NCI-H226 (cell line): ENCODE data around the gene GTF2H1.
A peak's percentile ranks its signal among the peaks of the same experiment; 100 is the strongest.

Experiments used
- DNase-seq: peaks from one replicate; pipeline ENCODE4 v3.0.0-alpha.2; 2015

The GTF2H1 gene

DNA sequence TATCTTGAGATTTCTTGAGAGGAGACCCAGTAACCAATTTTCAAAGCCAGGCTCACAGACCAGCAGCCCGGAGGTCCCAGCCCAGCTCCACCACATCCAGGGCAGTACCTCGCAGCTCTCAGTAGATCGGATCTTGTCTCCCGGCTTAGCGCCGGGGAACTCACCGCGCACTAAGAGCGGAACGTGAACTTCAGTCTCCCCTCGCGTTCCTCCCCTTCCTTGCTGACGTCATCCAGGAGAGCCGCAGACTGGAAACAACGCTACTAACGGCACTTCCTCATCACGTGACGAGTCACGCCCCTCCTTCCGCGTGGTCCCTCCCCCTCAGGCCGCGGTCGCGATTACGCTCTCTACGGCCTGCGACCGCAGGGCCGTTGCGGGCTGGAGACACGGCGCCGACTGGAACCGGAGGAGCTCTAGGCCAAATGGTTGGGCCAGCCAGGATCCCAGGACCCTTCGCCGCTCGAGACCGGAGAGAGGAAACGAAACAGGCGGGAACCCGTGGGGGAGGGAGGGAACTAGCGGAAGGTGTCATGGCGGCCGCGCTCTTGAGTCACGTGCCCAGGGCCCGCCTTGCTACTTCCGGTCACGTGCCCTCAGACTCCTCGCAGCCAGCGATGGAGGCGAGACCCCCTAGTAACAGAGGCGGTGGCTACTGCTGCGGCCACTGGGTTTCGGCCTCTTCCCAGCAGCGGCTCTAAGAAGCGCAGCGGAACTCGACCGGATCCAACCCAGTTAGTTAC, at the start of gene GTF2H1, which contains the start of gene HPS5:
Gene GTF2H1, plus strand, starts transcription at position 599 of the 743 bp plus-strand sequence. CDS start 10,508 bp downstream, outside the sequence.
Gene HPS5, minus strand, starts transcription at position 172 of the 743 bp plus-strand sequence. CDS start 4,282 bp downstream, outside the sequence.
- DNase-seq = peak; percentile 97

- no peak for DNase-seq
Measured at GRCh38 chr11:18277565-18278271, 44.6 kb upstream of the GTF2H1 start.

DNA sequence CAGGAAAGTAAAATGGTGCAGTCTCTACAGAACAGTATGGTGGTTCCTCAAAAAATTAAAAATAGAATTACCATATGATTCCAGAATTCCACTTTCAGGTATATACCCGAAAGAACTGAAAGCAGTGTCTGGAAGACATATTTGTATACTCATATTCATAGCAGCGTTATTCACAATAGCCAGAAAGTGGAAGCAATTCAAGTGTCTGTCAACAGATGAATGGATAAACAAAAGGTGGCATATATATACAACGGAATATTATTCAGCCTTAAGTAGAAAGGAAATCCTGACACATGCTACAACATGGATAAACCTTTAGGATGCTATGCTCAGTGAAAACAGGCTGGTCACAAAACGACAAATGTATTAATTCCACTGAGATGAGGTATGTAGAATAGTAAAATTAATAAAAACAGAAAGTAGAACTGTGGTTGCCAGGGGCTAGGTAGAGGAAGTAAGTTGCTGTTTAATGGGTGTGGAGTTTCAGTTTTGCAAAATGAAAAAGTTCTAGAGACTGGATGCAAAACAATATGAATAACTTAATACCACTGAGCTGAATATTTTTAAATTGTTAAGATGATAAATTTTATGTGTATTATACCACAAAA, 41.8 kb upstream of the GTF2H1 start:
- DNase-seq = no peak

- DNase-seq = no peak
Measured at GRCh38 chr11:18282626-18283025, 39.7 kb upstream of the GTF2H1 start.

DNA sequence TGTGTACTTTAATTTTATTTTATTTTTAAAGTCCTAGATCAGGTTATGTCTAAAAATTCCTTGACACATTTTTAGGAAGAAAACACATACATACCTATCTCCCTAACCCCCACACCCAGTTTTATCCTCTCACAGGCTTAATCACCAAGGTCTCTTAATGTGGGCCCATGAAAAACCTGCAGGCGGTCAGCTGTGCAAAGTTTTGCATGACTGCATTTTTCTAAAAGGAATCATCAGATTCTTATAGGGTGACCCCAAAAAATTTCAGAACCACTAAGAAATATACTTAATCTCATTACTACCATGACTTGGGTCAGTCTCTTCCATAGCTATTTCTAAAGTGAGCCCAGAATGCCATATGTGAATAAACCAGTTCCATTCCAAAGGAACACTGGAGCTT, 36.5 kb upstream of the GTF2H1 start:
- no peak for DNase-seq

DNA sequence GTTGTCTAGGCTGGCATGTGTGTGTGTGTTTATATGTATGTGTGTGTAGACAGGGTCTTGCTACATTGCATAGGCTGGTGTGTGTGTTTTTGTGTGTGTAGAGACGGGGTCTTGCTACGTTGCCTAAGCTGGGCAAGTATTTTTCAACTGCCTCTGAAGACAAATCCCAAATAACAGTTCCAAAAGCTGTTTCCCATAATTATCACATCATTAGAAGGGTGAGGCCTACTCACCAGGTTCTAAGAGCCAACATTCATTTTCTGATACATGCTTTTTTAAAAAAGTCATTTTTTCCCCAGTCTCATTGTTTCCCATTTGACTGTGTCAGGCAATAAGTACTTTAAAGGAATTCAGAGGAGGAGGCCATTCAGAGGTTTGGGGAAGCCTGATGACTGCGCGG, 33.5 kb upstream of the GTF2H1 start:
- DNase-seq = no peak

GRCh38 chr11:18294862-18295261, 27.5 kb upstream of the GTF2H1 start:
- DNase-seq = no peak

DNA sequence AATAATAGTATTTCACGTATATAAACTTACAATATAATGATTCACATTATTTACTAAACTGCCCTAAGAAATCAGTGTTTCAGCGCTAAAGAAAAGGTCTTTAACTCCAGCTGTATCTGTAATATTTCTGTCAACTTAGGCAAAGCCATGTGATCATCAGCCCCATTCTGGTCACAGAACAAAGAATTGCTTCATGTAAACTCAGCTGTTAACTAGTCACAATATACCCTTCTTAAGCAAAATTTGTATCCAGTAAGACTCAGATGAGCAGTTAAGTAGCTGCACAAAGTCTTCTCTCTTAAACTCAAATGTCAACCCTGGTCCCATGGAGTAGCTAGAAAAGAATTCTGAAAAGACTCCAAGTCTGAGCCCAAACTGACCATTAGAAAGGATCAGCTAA, 27.1 kb upstream of the GTF2H1 start:
- DNase-seq = no peak

DNA sequence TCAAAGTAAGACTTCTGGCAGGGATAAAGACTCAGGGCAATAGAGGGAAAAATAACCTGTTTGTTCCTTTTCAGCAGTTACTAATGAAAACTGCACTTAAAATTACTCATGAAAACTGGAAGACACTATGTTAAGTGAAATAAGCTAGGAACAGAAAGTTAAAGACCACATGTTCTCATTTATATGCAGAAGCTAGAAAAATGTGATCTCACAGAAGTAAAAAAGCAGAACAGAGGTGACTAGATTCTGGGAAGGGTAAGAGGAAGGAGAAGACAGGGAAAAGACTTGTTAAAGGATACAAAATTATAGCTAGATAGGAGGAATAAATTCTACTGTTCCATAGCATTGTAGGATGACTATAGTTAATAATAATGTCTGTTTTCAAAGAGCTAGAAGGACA, 22.6 kb upstream of the GTF2H1 start:
- DNase-seq = no peak

- no peak for DNase-seq
Measured at GRCh38 chr11:18304745-18305144, 17.6 kb upstream of the GTF2H1 start.

DNA sequence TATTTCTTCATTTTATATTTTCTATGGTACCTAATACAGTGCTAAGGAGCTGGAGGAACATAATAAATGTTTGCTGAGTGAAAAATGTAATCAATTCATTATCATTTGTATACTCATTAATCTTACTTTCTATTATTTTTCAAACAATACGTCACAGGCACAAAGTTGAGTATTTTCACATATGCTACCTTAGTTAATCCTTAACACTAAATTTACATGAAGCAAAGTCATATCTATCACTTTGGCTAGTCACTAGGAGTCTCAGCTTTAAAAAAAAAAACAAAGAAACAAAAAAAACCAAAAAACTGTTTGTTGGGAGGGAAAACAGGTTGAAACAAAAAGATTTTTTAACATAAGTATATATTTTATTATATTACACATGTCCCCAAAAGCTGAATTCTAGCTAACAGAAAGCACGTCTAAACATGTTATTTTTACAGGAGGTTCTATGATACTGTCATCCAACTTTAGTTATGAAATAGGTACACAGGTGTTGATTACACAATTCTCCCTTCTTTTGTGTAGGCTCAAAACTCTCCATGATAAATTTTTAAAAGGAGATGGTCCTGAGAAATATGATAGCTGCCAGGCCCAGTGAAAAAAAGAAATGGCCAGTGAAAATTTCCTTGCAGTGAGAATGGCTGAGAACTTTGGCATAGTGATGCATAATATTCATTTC, 14.8 kb upstream of the GTF2H1 start:
- DNase-seq = no peak

DNA sequence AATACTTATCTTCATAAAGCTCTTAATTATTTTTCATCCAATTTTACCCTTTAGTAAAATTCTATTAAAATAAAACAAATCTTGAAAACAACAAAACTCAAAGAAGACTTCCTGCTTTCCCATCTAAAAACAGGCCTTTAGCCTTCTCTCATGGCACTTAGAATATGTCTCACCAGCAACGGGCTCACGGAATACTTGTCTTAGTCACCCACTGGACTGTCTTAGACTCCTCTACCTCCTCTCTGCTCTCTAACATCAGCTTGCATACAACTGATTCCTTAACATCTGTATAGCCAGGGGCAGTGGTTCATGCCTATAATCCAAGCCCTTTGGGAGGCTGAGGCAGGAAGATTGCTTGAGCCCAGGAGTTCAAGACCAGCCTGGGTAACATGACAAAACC, 14.1 kb upstream of the GTF2H1 start:
- DNase-seq = no peak

DNA sequence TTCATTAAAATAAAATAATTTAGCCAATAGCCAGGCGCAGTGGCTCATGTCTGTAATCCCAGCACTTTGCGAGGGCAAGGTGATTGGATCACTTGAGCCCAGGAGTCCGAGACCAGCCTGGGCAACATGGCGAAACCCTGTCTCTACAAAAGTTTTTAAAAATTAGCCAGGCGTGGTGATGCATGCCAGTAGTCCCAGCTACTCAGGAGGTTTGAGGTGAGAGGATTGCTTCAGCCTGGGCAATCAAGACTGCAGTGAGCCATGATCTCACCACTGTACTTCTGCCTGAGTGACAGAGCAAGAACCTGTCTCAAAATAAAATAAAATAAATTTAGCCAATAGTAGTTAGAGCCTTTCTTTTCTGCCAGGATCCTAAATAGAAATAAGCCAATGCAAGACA, 12.7 kb upstream of the GTF2H1 start:
- DNase-seq = no peak

- DNase-seq = no peak
Measured at GRCh38 chr11:18310800-18311340, 11.5 kb upstream of the GTF2H1 start.

DNA sequence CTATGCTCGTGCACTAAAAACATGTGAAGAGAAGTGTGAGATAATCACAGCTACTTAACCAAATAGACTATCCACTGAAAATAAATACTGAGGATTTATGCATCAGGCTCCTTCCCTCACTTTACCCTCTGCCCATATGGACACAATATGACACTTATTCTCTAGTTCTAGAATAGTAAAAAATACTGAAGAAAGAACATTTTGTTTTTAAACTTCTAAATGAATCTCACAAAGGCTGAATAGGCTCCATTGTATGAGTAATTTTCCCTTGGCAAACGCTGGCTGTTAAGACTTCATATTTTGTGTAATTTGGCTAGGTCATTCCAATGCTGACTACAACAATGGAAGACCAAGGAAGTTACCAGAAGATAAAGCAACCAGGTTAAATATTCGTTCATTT, 10.4 kb upstream of the GTF2H1 start:
- no peak for DNase-seq

DNA sequence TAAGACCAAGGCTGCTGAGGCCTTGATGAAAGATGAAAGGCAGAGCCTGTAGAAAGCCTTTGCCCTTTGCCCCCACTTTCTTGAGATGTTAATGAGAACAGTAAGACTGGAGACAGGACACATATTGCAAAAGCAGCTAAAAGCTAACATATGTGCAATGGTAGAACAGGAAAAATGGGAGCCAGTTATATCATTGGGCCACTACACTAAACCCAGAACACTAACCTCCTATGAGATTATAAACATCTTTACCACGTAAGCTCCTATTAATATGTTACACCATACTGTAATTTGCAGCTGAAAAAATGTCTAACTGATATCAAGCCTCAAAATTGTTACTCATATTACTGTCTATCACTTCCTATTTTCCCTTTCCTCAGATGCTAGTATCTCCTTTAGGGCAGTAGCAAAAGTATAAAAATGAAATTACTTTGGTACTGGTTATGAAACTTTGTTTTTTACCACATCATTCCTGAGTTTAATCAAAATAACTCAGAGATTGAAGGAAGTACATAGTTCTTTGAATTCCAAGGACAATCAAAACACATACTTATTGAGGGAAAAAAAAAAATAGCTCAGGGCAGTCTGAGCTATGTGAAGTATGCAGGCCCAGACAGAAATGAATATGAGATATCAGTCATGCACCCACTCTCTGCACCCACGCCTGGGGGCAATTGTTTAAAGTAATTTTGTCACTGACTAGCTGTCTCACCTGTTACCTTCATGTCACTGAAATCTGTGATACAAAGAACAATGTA, 9.5 kb upstream of the GTF2H1 start:
- DNase-seq = peak; percentile 88

GRCh38 chr11:18313965-18314763, 8.2 kb upstream of the GTF2H1 start:
- DNase-seq = peak; percentile 49

GRCh38 chr11:18314784-18315523, 7.4 kb upstream of the GTF2H1 start:
- DNase-seq = peak; percentile 50

GRCh38 chr11:18315893-18316292, 6.5 kb upstream of the GTF2H1 start:
- no peak for DNase-seq

DNA sequence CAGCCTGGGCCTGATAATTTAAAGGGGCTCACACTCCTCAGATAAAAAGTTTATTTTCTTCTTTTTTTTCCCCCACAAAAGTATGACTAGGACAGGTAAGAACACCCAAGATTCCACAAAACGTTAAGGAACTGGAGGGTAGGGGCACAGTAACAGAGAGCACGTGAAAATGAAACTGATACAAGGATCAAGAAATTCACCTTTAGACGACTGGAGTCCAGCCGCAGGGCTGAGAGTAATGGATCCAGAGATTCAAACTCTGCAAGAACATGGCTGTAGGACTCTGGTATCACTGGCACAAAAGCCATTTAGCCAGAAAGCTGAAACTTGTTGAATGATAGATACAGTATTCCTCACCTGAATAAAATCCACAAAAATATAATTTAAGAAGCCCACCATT, 4.8 kb upstream of the GTF2H1 start:
- DNase-seq = no peak

DNA sequence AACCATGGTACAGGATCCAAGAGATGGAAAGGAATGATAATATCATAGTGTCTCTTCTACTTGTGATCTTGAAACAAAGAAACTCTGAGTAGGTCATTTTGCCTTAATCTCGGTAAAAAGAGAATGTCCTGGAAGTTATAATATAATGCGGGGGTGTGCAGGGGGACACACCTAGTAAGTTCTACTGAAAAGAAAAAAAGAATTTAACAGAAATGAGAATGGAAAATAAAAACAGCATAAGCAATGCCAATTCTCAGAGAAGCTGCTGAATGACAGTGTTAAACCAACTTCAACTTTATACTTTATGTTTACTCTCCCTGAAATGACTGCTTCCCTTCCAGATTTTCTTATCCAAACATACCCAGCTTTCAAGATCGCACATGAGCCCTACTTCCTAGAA, 2.5 kb upstream of the GTF2H1 start:
- DNase-seq = no peak
